ENCODE results near the gene LENG1.

DNA sequence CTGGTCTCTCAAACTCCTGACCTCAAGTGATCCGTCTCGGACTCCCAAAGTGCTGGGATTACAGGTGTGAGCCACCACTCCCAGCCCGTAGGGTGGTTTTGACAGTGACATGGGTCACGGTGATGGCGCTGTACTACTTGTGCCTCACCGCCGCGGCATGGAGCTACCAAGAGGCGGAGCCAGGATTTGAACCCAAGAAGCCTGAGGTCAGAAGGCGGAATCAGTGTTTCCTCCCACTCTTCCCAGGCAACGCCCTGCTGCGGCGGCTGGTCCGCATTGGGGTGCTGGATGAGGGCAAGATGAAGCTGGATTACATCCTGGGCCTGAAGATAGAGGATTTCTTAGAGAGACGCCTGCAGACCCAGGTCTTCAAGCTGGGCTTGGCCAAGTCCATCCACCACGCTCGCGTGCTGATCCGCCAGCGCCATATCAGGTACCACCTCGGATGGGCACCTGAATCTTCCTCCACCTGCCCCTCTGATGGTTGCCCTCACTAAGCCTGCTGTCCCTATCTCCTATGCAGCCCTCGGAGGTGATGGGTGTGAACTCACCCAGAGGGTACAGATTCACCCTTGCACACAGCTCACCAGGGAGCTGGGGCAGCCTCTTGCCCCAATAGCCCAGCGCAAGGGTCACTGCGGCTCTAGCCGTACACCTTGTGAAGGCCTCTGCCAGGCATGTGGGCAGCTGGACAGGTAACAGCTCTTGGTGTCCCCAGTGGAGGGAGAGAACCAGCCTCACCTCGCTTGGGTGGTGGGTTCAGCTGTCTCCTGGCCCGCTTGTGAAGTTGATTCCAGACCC lies 46.7 kb upstream of the LENG1 start:
- TF ChIP-seq CREB1 (IDR thresholded peaks at IDR 0.05; ENCODE audit: low read depth) = no peak
- TF ChIP-seq EP300 (IDR thresholded peaks at IDR 0.05; ENCODE audit: borderline replicate concordance) = no peak
- TF ChIP-seq, protein P1, sequence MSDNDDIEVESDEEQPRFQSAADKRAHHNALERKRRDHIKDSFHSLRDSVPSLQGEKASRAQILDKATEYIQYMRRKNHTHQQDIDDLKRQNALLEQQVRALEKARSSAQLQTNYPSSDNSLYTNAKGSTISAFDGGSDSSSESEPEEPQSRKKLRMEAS (IDR thresholded peaks at IDR 0.05) = no peak
- TF ChIP-seq, protein P2, sequence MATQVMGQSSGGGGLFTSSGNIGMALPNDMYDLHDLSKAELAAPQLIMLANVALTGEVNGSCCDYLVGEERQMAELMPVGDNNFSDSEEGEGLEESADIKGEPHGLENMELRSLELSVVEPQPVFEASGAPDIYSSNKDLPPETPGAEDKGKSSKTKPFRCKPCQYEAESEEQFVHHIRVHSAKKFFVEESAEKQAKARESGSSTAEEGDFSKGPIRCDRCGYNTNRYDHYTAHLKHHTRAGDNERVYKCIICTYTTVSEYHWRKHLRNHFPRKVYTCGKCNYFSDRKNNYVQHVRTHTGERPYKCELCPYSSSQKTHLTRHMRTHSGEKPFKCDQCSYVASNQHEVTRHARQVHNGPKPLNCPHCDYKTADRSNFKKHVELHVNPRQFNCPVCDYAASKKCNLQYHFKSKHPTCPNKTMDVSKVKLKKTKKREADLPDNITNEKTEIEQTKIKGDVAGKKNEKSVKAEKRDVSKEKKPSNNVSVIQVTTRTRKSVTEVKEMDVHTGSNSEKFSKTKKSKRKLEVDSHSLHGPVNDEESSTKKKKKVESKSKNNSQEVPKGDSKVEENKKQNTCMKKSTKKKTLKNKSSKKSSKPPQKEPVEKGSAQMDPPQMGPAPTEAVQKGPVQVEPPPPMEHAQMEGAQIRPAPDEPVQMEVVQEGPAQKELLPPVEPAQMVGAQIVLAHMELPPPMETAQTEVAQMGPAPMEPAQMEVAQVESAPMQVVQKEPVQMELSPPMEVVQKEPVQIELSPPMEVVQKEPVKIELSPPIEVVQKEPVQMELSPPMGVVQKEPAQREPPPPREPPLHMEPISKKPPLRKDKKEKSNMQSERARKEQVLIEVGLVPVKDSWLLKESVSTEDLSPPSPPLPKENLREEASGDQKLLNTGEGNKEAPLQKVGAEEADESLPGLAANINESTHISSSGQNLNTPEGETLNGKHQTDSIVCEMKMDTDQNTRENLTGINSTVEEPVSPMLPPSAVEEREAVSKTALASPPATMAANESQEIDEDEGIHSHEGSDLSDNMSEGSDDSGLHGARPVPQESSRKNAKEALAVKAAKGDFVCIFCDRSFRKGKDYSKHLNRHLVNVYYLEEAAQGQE (IDR thresholded peaks at IDR 0.05; ENCODE audit: low read depth) = no peak
- no peak for TF ChIP-seq NFIC (IDR thresholded peaks at IDR 0.05)
- TF ChIP-seq YY1 (IDR thresholded peaks at IDR 0.05; ENCODE audit: low read depth) = no peak
- TF ChIP-seq RAD21 (IDR thresholded peaks at IDR 0.05; ENCODE audit: low read depth) = no peak
- no peak for TF ChIP-seq FOXM1 (IDR thresholded peaks at IDR 0.05; ENCODE audit: borderline replicate concordance, low read depth)
- TF ChIP-seq, protein P3, sequence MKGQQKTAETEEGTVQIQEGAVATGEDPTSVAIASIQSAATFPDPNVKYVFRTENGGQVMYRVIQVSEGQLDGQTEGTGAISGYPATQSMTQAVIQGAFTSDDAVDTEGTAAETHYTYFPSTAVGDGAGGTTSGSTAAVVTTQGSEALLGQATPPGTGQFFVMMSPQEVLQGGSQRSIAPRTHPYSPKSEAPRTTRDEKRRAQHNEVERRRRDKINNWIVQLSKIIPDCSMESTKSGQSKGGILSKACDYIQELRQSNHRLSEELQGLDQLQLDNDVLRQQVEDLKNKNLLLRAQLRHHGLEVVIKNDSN (IDR thresholded peaks at IDR 0.05) = no peak
- TF ChIP-seq CEBPB (IDR thresholded peaks at IDR 0.05) = no peak
- TF ChIP-seq TAF1 (IDR thresholded peaks at IDR 0.05; ENCODE audit: low read depth) = no peak

Data from Ishikawa (cell line).